Stimulated activated CD4-positive, alpha-beta T cell treated with anti-CD3 and anti-CD28 coated beads, Interleukin-4, amount 100 ng/mL, for 1 hour (primary cell): ENCODE results near the gene MUCL3.
"Not testable (repeated sequence)": the region's sequence is repeated elsewhere in the genome, so short reads cannot be mapped to it uniquely, and the experiment has no call there.

Experiments
- DNase-seq: peaks from one replicate; pipeline ENCODE4 v3.0.0-alpha.2; 2020

MUCL3 gene

GRCh38 chr6:30940361-30940986 lies at the start of gene MUCL3:
Gene MUCL3 (plus strand): TSS chr6:30940973. CDS start chr6:30941000, 27 bp downstream.
- DNase-seq, result no peak

DNA sequence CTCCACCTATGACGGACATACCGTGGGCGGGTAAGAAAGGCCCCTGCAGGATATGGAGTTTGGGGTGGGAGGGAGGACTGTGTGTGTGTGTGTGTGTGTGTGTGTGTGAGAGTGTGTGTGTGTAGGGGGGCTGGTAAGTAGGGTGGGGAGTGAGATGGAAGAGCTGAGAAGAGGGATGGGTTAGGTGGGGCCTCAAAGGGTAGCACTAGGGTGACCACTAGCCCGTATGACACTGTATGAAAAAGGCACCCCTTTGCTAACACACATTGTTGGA lies 49.4 kb upstream of the MUCL3 start:
- DNase-seq, result no peak

GRCh38 chr6:30891816-30892538 lies 48.8 kb upstream of the MUCL3 start:
- no peak for DNase-seq

- no peak for DNase-seq
These were observed 47.7 kb upstream of the MUCL3 start for GRCh38 chr6:30893001-30893591.

- no peak for DNase-seq
These were observed 47.1 kb upstream of the MUCL3 start for GRCh38 chr6:30893666-30894065.

GRCh38 chr6:30894381-30894780 lies 46.4 kb upstream of the MUCL3 start:
- no peak for DNase-seq

- DNase-seq, result no peak
These were observed 45.8 kb upstream of the MUCL3 start for GRCh38 chr6:30894935-30895334.

DNA sequence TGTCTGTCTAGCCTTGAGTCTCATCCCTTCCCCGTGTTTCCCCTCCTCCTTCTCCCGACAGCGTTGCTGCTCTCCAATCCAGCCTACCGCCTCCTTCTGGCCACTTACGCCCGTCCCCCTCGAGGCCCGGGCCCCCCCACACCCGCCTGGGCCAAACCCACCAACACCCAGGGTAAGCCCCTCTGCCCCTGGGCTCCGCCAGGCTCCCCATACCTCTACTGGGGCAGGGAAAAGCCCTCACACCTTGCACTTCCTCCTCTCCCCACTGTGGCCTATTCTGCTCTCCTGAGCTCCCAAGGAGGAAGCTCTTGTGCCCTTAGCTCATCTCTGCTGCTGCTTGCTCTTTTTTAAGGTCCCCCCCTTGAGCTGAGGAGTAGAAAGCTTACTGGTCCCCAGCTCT lies 45.4 kb upstream of the MUCL3 start:
- no peak for DNase-seq

DNA sequence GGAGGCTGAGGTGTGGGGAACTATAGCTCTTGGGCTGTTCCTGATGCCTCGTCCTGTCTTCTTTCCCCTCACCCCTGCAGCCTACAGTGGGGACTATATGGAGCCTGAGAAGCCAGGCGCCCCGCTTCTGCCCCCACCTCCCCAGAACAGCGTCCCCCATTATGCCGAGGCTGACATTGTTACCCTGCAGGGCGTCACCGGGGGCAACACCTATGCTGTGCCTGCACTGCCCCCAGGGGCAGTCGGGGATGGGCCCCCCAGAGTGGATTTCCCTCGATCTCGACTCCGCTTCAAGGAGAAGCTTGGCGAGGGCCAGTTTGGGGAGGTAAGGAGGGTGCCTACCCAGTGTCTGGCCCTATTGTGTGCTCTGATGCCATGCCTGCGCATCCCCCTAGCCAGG lies 44.2 kb upstream of the MUCL3 start:
- no peak for DNase-seq

DNA sequence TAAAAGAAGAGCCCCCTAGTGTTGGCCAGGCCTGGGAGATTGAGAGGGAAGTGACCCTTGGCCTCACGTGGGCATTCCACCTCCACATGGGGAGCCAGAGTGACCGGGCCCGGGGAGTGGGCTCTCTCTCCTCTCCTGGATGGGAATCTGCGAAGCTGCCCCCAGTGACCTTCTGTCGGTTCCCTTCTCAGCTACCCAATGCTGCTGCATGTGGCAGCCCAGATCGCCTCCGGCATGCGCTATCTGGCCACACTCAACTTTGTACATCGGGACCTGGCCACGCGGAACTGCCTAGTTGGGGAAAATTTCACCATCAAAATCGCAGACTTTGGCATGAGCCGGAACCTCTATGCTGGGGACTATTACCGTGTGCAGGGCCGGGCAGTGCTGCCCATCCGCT lies 42.9 kb upstream of the MUCL3 start:
- no peak for DNase-seq

DNA sequence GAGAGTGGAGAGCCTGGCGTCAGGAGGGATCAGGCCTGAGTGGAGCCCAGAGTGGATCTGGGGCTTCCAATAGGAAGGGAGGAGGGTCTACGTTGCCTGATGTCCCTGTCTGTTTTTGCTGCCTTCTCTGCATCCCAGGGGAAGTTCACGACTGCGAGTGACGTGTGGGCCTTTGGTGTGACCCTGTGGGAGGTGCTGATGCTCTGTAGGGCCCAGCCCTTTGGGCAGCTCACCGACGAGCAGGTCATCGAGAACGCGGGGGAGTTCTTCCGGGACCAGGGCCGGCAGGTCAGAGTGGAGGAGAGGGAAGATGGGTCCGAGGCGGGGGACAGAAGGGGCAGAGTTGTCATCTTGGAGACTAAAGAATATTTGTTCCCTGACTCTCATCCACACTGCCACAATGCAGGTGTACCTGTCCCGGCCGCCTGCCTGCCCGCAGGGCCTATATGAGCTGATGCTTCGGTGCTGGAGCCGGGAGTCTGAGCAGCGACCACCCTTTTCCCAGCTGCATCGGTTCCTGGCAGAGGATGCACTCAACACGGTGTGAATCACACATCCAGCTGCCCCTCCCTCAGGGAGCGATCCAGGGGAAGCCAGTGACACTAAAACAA lies 41.9 kb upstream of the MUCL3 start:
- DNase-seq, result no peak

- no peak for DNase-seq
These were observed 39.8 kb upstream of the MUCL3 start for GRCh38 chr6:30900863-30901417.

- DNase-seq, result no peak
These were observed 39.3 kb upstream of the MUCL3 start for GRCh38 chr6:30901436-30901835.

DNA sequence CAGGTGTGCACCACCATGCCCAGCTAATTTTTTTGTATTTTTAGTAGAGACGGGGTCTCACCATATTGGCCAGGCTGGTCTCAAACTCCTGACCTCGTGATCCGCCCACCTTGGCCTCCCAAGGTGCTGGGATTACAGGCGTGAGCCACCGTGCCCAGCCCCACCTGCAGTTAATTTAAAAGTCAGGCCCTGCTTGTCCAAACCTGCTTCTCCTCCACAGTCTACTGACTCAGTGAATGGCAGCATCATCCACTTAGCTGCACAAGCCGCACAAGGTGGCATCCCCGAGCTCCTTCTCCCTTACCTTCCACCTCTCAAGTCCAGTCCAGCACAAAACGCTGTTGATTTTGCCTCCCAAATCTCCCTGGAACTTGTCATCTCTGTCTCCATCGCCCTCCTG lies 38.6 kb upstream of the MUCL3 start:
- not testable (repeated sequence) for DNase-seq

DNA sequence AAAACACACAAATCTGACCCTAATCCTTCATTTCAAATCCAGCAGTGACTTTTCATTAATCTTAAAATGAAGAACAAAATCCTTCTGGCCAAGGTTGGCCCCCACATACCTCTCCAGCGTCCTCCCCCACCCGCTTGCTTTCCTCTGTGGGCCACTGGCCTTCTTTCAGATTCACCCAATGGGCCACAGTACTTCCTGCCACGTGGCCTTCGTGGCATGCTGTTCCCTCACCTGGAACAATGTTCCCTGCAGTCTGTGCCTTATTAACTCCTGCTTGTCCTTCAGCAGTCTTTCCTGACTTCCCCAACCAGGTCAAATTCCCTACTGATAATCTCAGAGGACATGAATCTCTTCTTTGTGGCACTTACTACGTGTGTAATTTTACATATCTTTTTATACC lies 38.1 kb upstream of the MUCL3 start:
- DNase-seq, result no peak

DNA sequence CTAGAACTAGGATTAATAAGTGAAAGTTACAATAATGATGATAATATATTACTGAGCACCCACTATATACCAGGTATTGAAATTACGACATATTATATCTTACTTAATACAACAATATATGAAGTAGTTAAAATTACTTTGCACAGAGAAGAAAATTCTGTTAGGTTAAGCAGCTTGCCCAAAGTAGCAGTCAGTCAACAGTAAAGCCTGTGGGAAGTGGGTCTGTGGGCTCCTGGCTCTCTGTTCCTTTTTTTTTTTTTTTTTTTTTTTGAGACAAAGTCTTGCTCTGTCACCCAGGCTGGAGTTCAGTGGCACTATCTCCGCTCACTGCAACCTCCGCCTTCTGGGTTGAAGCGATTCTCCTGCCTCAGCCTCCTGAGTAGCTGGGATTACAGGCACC lies 37.5 kb upstream of the MUCL3 start:
- DNase-seq, result no peak

GRCh38 chr6:30907290-30907757 lies 33.4 kb upstream of the MUCL3 start:
- not testable (repeated sequence) for DNase-seq

DNA sequence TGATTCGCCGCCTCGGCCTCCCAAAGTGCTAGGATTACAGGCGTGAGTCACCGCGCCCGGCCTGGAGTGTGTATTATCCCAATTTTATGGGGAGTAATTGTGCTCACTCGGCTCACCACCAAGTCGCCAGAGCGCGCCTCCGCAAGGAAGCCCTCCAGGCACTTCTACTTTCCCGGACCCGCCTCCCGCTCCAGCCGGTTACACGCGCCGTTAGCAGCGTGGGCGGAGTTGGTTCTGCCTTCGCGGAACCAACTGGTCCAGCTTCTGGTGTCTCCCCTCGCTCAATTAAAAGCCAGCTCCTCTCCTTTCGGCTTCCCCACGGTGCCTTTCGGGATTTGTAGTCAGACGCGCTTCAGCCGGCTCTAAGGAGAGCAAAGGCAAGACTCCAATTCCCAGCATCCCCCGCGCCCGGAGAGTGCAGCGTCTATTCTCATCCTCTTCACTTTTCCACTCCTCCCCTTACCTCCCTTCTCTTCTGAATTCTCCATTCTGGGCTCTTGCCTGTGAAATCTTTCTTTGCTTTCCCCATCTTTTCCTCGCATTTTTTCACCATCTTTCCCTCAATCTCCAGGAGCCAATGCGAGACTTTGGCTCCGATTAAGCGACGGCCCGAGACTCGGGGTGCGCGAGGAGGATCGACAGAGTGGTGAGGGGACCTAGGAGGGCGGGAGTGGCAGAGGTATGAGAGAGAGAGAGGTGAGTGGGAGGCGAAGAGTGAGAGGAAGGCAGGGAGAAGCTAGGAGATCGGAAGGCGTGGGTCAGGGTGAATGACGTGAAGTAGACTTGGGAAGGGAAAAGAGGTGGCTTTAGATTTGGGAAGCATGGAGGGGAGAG lies 32.8 kb upstream of the MUCL3 start, which contains the start of gene GTF2H4:
TSS of gene GTF2H4 (plus strand) at position 450 of the 834 bp plus-strand sequence.
- peak; percentile 96 for DNase-seq

DNA sequence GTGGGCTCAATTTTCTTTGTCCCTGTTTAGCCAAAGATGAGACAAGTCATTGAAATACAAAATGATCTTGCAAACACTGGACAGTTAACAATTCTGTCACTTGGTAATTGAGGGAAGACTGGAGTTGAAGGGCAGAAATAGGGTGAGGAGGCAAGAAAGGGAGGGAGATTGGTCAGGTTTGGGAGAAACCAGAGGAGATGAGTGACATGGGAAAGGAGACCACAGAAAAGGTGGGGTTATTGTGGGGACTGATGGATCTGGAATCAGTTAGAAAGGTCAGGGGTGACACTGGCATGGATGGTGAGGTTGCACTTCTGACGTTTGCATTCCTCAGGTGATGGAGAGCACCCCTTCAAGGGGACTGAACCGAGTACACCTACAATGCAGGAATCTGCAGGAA lies 32.1 kb upstream of the MUCL3 start:
- no peak for DNase-seq

GRCh38 chr6:30910473-30910872 lies 30.3 kb upstream of the MUCL3 start:
- DNase-seq, result not testable (repeated sequence)

DNA sequence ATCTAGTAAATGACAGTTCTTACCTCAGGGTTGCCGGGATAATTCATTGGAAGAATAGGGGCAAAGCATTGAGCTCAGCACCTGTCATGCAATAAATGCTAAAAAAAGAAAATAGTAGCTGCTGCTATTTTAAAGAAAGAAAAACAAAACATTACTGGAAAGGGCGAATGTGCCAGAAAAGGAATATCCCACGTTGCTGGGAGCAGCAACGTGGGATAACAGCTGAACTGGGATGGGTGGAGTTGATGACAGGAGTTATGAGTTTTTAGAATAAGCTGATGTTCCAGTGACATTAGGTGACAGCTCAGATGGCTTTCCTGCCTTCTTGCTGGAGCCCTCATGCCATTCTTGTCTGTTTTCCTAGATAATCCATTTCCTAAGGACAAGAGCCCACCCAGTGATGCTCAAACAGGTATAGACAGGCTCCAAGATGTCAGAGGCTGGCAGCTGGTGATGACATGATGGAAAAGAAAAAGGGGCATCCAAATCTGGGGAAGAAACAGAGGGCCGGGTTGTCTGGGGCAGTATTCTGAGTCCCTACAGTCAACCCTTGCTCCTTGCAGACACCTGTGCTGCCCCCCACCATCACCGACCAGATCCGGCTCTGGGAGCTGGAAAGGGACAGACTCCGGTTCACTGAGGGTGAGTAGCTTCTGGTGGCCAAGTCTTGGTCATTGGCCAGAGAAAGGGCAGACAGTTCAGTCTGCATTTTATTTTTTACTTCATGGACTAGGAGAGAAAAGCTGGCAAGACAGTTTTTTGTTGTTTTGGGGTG lies 27.8 kb upstream of the MUCL3 start:
- DNase-seq, result no peak

DNA sequence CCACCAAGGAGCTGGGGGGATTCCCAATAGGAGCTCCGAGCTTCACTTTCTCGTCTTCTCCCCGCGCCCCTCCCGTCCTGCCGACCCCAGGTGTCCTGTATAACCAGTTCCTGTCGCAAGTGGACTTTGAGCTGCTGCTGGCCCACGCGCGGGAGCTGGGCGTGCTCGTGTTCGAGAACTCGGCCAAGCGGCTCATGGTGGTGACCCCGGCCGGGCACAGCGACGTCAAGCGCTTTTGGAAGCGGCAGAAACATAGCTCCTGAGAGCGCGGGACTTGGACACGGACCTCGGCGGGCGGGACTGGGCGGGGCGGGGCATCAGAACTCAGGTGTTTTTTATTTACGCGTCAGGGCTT lies 27.1 kb upstream of the MUCL3 start:
- DNase-seq, result no peak
